Measurements from ENCODE around the gene PTPRO. TPM values are rescaled to one million over a fixed set of nuclear protein-coding genes. Genes with fewer than 3 reads are reported as not detected.

Gene PTPRO
- polyA plus RNA-seq, 1 of the 3 experiments (the other 2 are of a cell fraction) = 1.4 TPM

DNA sequence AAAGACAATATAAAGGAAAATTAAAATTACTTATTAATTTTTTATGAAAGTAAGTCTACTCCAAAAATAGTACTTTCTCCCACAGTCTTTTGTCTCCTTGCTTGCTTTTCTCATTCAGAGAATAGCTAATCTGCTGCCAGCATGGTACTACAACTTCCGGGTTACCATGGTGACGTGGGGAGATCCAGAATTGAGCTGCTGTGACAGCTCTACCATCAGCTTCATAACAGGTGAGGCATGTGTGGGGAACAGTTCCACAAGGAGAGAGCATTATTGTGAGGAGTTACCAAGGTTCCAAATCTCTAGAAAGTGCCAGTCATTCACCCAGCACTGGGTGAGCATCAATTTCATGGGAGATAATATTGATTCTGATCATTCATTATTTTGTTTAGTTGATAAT is 197.8 kb downstream of the PTPRO start (continued):
- TF ChIP-seq TAF1 (IDR thresholded peaks at IDR 0.05; ENCODE audit: borderline replicate concordance, low read depth, low read length) (no peak), POLR2AphosphoS5 (IDR thresholded peaks at IDR 0.05; ENCODE audit: low read depth, low read length) (no peak), ELF1 (IDR thresholded peaks at IDR 0.05) (no peak), RAD21 (IDR thresholded peaks at IDR 0.05; ENCODE audit: low read length) (no peak), MXI1 (IDR thresholded peaks at IDR 0.05; ENCODE audit: low read depth, low read length) (no peak), RCOR1 (IDR thresholded peaks at IDR 0.05; ENCODE audit: low read length) (no peak)
- TF ChIP-seq, protein P1, sequence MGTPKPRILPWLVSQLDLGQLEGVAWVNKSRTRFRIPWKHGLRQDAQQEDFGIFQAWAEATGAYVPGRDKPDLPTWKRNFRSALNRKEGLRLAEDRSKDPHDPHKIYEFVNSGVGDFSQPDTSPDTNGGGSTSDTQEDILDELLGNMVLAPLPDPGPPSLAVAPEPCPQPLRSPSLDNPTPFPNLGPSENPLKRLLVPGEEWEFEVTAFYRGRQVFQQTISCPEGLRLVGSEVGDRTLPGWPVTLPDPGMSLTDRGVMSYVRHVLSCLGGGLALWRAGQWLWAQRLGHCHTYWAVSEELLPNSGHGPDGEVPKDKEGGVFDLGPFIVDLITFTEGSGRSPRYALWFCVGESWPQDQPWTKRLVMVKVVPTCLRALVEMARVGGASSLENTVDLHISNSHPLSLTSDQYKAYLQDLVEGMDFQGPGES (IDR thresholded peaks at IDR 0.05; ENCODE audit: low read depth, low read length) = no peak
- TF ChIP-seq, protein P2, sequence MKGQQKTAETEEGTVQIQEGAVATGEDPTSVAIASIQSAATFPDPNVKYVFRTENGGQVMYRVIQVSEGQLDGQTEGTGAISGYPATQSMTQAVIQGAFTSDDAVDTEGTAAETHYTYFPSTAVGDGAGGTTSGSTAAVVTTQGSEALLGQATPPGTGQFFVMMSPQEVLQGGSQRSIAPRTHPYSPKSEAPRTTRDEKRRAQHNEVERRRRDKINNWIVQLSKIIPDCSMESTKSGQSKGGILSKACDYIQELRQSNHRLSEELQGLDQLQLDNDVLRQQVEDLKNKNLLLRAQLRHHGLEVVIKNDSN (IDR thresholded peaks at IDR 0.05; ENCODE audit: borderline replicate concordance, low read depth) = no peak

DNA sequence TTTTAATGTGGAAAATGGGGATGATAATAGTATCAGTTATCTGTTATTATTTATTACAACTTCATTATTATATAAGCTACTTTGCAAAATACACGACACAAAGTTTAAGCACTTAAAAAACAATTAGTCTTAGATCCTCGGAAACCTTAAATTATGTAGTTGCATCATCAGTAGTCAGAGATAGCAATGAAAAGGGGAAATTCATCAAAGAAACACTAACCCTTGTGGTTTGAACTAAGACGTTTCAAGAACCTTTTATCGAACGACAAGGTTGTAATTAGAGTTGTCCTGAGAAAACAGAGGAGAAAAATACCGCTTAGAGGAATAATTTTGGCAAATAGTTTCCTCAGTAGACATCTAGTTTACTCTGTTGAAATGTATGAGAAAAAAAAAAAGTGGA is 198.5 kb downstream of the PTPRO start:
- POLR2A ChIA-PET = no interaction called here
- no peak for DNase-seq
- CTCF ChIA-PET = interaction anchor here (0.8 to 2.7 kb wide), 6 partner anchors 95 to 300 kb away, joined by 3 to 24 read pairs (median 4); partner anchors contain the start of gene RERG

More for the DNA sequence above, 198.5 kb downstream of the PTPRO start:
- H3K27me3 ChIP-seq (ENCODE audit: insufficient read depth) = no peaks in the 10 kb centered on the region
- no peak overlapping the region for H3K4me3 ChIP-seq (ENCODE audit: low read depth in 2 of 2, low read length in 1 of 2)
- no peaks in the 10 kb centered on the region for H3K4me1 ChIP-seq (ENCODE audit: control insufficient read depth in 1 of 2, insufficient read depth in 2 of 2, low read depth in 1 of 2, low read length in 1 of 2)
- WGBS (ENCODE audit: low lambda C conversion rate) = 84% methylated on average over 6 of the region's 6 CpGs
- no peaks in the 10 kb centered on the region for H3F3A ChIP-seq (replicated peaks; ENCODE audit: insufficient read depth)
- no peaks in the 10 kb centered on the region for H3K36me3 ChIP-seq (replicated peaks in 1 of 2; ENCODE audit: control insufficient read depth in 1 of 2, insufficient read depth in 2 of 2, low read length in 1 of 2)
- no peak overlapping the region for H3K9ac ChIP-seq
- H3K27ac ChIP-seq (ENCODE audit: low read depth in 2 of 2, low read length in 1 of 2) = no peak overlapping the region
- no peaks in the 10 kb centered on the region for H3K9me2 ChIP-seq
- H4K20me1 ChIP-seq (ENCODE audit: insufficient read depth) = no peaks in the 10 kb centered on the region
- H3K9me3 ChIP-seq = no peaks in the 10 kb centered on the region
- TF ChIP-seq RFX5 (IDR thresholded peaks at IDR 0.05; ENCODE audit: low read length) = no peak
- no peak for TF ChIP-seq RXRA (IDR thresholded peaks at IDR 0.05; ENCODE audit: borderline replicate concordance, low read depth)
- TF ChIP-seq, protein P3, sequence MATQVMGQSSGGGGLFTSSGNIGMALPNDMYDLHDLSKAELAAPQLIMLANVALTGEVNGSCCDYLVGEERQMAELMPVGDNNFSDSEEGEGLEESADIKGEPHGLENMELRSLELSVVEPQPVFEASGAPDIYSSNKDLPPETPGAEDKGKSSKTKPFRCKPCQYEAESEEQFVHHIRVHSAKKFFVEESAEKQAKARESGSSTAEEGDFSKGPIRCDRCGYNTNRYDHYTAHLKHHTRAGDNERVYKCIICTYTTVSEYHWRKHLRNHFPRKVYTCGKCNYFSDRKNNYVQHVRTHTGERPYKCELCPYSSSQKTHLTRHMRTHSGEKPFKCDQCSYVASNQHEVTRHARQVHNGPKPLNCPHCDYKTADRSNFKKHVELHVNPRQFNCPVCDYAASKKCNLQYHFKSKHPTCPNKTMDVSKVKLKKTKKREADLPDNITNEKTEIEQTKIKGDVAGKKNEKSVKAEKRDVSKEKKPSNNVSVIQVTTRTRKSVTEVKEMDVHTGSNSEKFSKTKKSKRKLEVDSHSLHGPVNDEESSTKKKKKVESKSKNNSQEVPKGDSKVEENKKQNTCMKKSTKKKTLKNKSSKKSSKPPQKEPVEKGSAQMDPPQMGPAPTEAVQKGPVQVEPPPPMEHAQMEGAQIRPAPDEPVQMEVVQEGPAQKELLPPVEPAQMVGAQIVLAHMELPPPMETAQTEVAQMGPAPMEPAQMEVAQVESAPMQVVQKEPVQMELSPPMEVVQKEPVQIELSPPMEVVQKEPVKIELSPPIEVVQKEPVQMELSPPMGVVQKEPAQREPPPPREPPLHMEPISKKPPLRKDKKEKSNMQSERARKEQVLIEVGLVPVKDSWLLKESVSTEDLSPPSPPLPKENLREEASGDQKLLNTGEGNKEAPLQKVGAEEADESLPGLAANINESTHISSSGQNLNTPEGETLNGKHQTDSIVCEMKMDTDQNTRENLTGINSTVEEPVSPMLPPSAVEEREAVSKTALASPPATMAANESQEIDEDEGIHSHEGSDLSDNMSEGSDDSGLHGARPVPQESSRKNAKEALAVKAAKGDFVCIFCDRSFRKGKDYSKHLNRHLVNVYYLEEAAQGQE (IDR thresholded peaks at IDR 0.05; ENCODE audit: low read depth, low read length) = no peak
- no peak for TF ChIP-seq TAF1 (IDR thresholded peaks at IDR 0.05; ENCODE audit: borderline replicate concordance, low read depth, low read length)
- no peak for TF ChIP-seq POLR2AphosphoS5 (IDR thresholded peaks at IDR 0.05; ENCODE audit: low read depth, low read length)
- TF ChIP-seq, protein P4, sequence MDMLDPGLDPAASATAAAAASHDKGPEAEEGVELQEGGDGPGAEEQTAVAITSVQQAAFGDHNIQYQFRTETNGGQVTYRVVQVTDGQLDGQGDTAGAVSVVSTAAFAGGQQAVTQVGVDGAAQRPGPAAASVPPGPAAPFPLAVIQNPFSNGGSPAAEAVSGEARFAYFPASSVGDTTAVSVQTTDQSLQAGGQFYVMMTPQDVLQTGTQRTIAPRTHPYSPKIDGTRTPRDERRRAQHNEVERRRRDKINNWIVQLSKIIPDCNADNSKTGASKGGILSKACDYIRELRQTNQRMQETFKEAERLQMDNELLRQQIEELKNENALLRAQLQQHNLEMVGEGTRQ (IDR thresholded peaks at IDR 0.05; ENCODE audit: borderline replicate concordance, low read depth, low read length) = no peak
- no peak for TF ChIP-seq MEF2A (IDR thresholded peaks at IDR 0.05; ENCODE audit: borderline replicate concordance, low read depth)
- no peak for TF ChIP-seq EZH2phosphoT487 (IDR thresholded peaks at IDR 0.05; ENCODE audit: borderline replicate concordance, low read depth)
- no peak for TF ChIP-seq MXI1 (IDR thresholded peaks at IDR 0.05; ENCODE audit: low read depth, low read length)
- TF ChIP-seq, protein P5, sequence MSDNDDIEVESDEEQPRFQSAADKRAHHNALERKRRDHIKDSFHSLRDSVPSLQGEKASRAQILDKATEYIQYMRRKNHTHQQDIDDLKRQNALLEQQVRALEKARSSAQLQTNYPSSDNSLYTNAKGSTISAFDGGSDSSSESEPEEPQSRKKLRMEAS (IDR thresholded peaks at IDR 0.05; ENCODE audit: low read depth) = no peak
- TF ChIP-seq YY1 (IDR thresholded peaks at IDR 0.05; ENCODE audit: low read depth) = no peak
- no peak for TF ChIP-seq GABPA (IDR thresholded peaks at IDR 0.05; ENCODE audit: low read depth)
- no peak for TF ChIP-seq GATA2 (CRISPR knock-in tag; IDR thresholded peaks at IDR 0.05)
- no peak for TF ChIP-seq CHD2 (IDR thresholded peaks at IDR 0.05; ENCODE audit: low read length, partially characterized antibody)
- no peak for TF ChIP-seq JUND (IDR thresholded peaks at IDR 0.05)
- TF ChIP-seq, protein P6, sequence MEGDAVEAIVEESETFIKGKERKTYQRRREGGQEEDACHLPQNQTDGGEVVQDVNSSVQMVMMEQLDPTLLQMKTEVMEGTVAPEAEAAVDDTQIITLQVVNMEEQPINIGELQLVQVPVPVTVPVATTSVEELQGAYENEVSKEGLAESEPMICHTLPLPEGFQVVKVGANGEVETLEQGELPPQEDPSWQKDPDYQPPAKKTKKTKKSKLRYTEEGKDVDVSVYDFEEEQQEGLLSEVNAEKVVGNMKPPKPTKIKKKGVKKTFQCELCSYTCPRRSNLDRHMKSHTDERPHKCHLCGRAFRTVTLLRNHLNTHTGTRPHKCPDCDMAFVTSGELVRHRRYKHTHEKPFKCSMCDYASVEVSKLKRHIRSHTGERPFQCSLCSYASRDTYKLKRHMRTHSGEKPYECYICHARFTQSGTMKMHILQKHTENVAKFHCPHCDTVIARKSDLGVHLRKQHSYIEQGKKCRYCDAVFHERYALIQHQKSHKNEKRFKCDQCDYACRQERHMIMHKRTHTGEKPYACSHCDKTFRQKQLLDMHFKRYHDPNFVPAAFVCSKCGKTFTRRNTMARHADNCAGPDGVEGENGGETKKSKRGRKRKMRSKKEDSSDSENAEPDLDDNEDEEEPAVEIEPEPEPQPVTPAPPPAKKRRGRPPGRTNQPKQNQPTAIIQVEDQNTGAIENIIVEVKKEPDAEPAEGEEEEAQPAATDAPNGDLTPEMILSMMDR (IDR thresholded peaks at IDR 0.05) = no peak
- TF ChIP-seq FOXJ3 (CRISPR knock-in tag; IDR thresholded peaks at IDR 0.05) = no peak
- H3K4me2 ChIP-seq = no peak overlapping the region
- no peak overlapping the region for H2AFZ ChIP-seq (ENCODE audit: low read depth)
- H3K79me2 ChIP-seq (ENCODE audit: insufficient read depth) = no peaks in the 10 kb centered on the region

All from SK-N-SH (cell line).